Hepatocyte (in vitro differentiated cells): ENCODE measurements around the gene RNF17. TPM values are rescaled to one million over a fixed set of nuclear protein-coding genes. Genes with fewer than 3 reads are reported as not detected.

ENCODE experiments used
- DNase-seq: peaks from one replicate; pipeline ENCODE4 v3.0.0-alpha.2; 2016; ENCODE audit warnings: low spot score
- H2AFZ ChIP-seq: fragments of 200-600 bp; sonication (generic); 2 replicates; pipeline ENCODE4 v1.6.0; 2016; ENCODE audit warnings: antibody characterized with exemption, mild to moderate bottlenecking
- H3K27ac ChIP-seq: fragments of 200-600 bp; sonication (generic); 2 replicates; pipeline ENCODE4 v1.5.1; 2016; ENCODE audit warnings: mild to moderate bottlenecking
- H3K27me3 ChIP-seq: fragments of 200-600 bp; sonication (generic); 2 replicates; pipeline ENCODE4 v1.6.1; 2016
- H3K36me3 ChIP-seq: fragments of 200-600 bp; sonication (generic); replicated peaks from 2 replicates; pipeline ENCODE4 v1.5.1; 2016; ENCODE audit warnings: low read depth; ENCODE audit not compliant: insufficient read depth
- H3K4me1 ChIP-seq: fragments of 200-600 bp; sonication (generic); 2 replicates; pipeline ENCODE4 v1.5.1; 2016; ENCODE audit warnings: mild to moderate bottlenecking, moderate library complexity; ENCODE audit not compliant: insufficient read depth
- H3K4me2 ChIP-seq: fragments of 200-600 bp; sonication (generic); 2 replicates; pipeline ENCODE4 v1.6.0; 2016
- H3K4me3 ChIP-seq: fragments of 200-600 bp; sonication (generic); 2 replicates; pipeline ENCODE4 v1.5.1; 2016; ENCODE audit warnings: mild to moderate bottlenecking
- H3K79me2 ChIP-seq: fragments of 200-600 bp; sonication (generic); 2 replicates; pipeline ENCODE4 v1.6.0; 2017; ENCODE audit warnings: mild to moderate bottlenecking
- H3K9me2 ChIP-seq: fragments of 200-600 bp; sonication (generic); replicated peaks from 2 replicates; pipeline ENCODE4 v1.6.0; 2017; ENCODE audit warnings: mild to moderate bottlenecking; ENCODE audit not compliant: insufficient read depth
- H3K9me3 ChIP-seq: fragments of 200-600 bp; sonication (generic); 2 replicates; pipeline ENCODE4 v1.5.1; 2016; ENCODE audit warnings: low read depth, mild to moderate bottlenecking
- H4K20me1 ChIP-seq: fragments of 200-600 bp; sonication (generic); 2 replicates; pipeline ENCODE4 v1.6.0; 2016; ENCODE audit warnings: mild to moderate bottlenecking; ENCODE audit not compliant: insufficient read depth, poor library complexity, severe bottlenecking
- EZH2 ChIP-seq: fragments of 200-600 bp; sonication (generic); IDR thresholded peaks from 2 replicates; pipeline ENCODE4 v1.6.1; 2016; ENCODE audit warnings: antibody characterized with exemption, mild to moderate bottlenecking, borderline replicate concordance
- EZH2phosphoT487 ChIP-seq: fragments of 200-600 bp; sonication (generic); IDR thresholded peaks from one replicate; pipeline ENCODE4 v1.6.1; 2018; ENCODE audit warnings: antibody characterized with exemption, mild to moderate bottlenecking, low read depth, moderate library complexity; ENCODE audit not compliant: unreplicated experiment, severe bottlenecking
- WGBS: methylation state at CpG from one replicate; pipeline ENCODE4 v1.1.6; 2016; ENCODE audit warnings: low lambda C conversion rate; ENCODE audit errors: missing lambda C conversion rate; 5-methylcytosine and 5-hydroxymethylcytosine counted together
- polyA plus RNA-seq: library from polyadenylated mRNA; unstranded; fragments of >200 nt; fragmentation: Nextera tagmentation; extraction: Ambion mirVana; gene quantifications from 2 replicates; pipeline ENCODE4 v1.2.1, GENCODE V29; 2016
- total RNA-seq: library from RNA; depleted of rRNA; stranded (reverse); fragments of >200 nt; gene quantifications from 2 replicates; pipeline ENCODE4 v1.2.3, GENCODE V29; 2014
- TF ChIP-seq, protein P1 (sequence below): fragments of 200-600 bp; sonication (generic); IDR thresholded peaks from 2 replicates; pipeline ENCODE4 v1.5.1; 2016; ENCODE audit warnings: antibody characterized with exemption, mild to moderate bottlenecking; ENCODE audit not compliant: poor library complexity

The RNF17 gene
- total and polyA plus RNA-seq, 2 experiments from 2014 or later: not detected

- no peaks in the 10 kb centered on the region for H3K4me1 ChIP-seq
- no peaks in the 10 kb centered on the region for H3K9me3 ChIP-seq
- H2AFZ ChIP-seq: no peak overlapping the region
- 86% methylated on average over 1 of the region's 1 CpG for WGBS
- DNase-seq: no peak
- H3K36me3 ChIP-seq: no peaks in the 10 kb centered on the region
- H4K20me1 ChIP-seq: no peaks in the 10 kb centered on the region
- H3K27me3 ChIP-seq: no peaks in the 10 kb centered on the region
- H3K79me2 ChIP-seq: no peaks in the 10 kb centered on the region
- no peak overlapping the region for H3K4me2 ChIP-seq
- no peak for TF ChIP-seq EZH2phosphoT487
- TF ChIP-seq EZH2: no peak
- TF ChIP-seq, protein P1, sequence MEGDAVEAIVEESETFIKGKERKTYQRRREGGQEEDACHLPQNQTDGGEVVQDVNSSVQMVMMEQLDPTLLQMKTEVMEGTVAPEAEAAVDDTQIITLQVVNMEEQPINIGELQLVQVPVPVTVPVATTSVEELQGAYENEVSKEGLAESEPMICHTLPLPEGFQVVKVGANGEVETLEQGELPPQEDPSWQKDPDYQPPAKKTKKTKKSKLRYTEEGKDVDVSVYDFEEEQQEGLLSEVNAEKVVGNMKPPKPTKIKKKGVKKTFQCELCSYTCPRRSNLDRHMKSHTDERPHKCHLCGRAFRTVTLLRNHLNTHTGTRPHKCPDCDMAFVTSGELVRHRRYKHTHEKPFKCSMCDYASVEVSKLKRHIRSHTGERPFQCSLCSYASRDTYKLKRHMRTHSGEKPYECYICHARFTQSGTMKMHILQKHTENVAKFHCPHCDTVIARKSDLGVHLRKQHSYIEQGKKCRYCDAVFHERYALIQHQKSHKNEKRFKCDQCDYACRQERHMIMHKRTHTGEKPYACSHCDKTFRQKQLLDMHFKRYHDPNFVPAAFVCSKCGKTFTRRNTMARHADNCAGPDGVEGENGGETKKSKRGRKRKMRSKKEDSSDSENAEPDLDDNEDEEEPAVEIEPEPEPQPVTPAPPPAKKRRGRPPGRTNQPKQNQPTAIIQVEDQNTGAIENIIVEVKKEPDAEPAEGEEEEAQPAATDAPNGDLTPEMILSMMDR: no peak
- no peak overlapping the region for H3K27ac ChIP-seq
- no peak overlapping the region for H3K4me3 ChIP-seq
- no peaks in the 10 kb centered on the region for H3K9me2 ChIP-seq
These were observed 113.6 kb downstream of the RNF17 start for GRCh38 chr13:24877531-24877930.

- TF ChIP-seq, protein P1: no peak
- TF ChIP-seq EZH2phosphoT487 (no peak), EZH2 (no peak)
- no peaks in the 10 kb centered on the region for H3K36me3 ChIP-seq
- no peak overlapping the region for H3K4me2 ChIP-seq
- no peak overlapping the region for H3K27ac ChIP-seq
- no peaks in the 10 kb centered on the region for H3K9me3 ChIP-seq
- H3K79me2 ChIP-seq: no peaks in the 10 kb centered on the region
- H2AFZ ChIP-seq: no peak overlapping the region
- no peaks in the 10 kb centered on the region for H3K9me2 ChIP-seq
- H3K27me3 ChIP-seq: no peaks in the 10 kb centered on the region
- 85% methylated on average over 2 of the region's 2 CpGs for WGBS
- no peak overlapping the region for H3K4me3 ChIP-seq
- no peaks in the 10 kb centered on the region for H3K4me1 ChIP-seq
- H4K20me1 ChIP-seq: no peaks in the 10 kb centered on the region
- no peak for DNase-seq
These were observed 114.4 kb downstream of the RNF17 start for GRCh38 chr13:24878340-24878739.

- Histone ChIP-seq H3K4me1 (no peaks in the 10 kb centered on the region), H3K36me3 (no peaks in the 10 kb centered on the region), H2AFZ (no peak overlapping the region), H3K79me2 (no peaks in the 10 kb centered on the region), H4K20me1 (no peaks in the 10 kb centered on the region), H3K27me3 (no peaks in the 10 kb centered on the region), H3K9me3 (no peaks in the 10 kb centered on the region), H3K4me3 (no peak overlapping the region), H3K27ac (no peak overlapping the region), H3K9me2 (no peaks in the 10 kb centered on the region), H3K4me2 (no peak overlapping the region)
- 86% methylated on average over 2 of the region's 2 CpGs for WGBS
- TF ChIP-seq EZH2phosphoT487: no peak
- TF ChIP-seq EZH2: no peak
- TF ChIP-seq, protein P1: no peak
- DNase-seq: no peak
These were observed 118.7 kb downstream of the RNF17 start for GRCh38 chr13:24882665-24883064.

- no peak for DNase-seq
- H3K27ac ChIP-seq: no peak overlapping the region
- H3K79me2 ChIP-seq: no peaks in the 10 kb centered on the region
- H4K20me1 ChIP-seq: no peaks in the 10 kb centered on the region
- no peak overlapping the region for H3K4me2 ChIP-seq
- WGBS: 96% methylated on average over 6 of the region's 6 CpGs
- no peaks in the 10 kb centered on the region for H3K9me3 ChIP-seq
- no peaks in the 10 kb centered on the region for H3K27me3 ChIP-seq
- H2AFZ ChIP-seq: no peak overlapping the region
- no peaks in the 10 kb centered on the region for H3K9me2 ChIP-seq
- H3K36me3 ChIP-seq: no peaks in the 10 kb centered on the region
- H3K4me3 ChIP-seq: no peak overlapping the region
- TF ChIP-seq, protein P1: no peak
- TF ChIP-seq EZH2 (no peak), EZH2phosphoT487 (no peak)
- no peaks in the 10 kb centered on the region for H3K4me1 ChIP-seq
These were observed 123.8 kb downstream of the RNF17 start for GRCh38 chr13:24887759-24888158.
